GM19395 (cell line): Measurements from ENCODE around the gene ASS1.

Experiments
- ATAC-seq: cut with Tn5 transposase; IDR thresholded peaks from one replicate; pipeline ENCODE4 v1.9.1; 2021; ENCODE audit warnings: mild to moderate bottlenecking, moderate library complexity; ENCODE audit not compliant: unreplicated experiment

The ASS1 gene

DNA sequence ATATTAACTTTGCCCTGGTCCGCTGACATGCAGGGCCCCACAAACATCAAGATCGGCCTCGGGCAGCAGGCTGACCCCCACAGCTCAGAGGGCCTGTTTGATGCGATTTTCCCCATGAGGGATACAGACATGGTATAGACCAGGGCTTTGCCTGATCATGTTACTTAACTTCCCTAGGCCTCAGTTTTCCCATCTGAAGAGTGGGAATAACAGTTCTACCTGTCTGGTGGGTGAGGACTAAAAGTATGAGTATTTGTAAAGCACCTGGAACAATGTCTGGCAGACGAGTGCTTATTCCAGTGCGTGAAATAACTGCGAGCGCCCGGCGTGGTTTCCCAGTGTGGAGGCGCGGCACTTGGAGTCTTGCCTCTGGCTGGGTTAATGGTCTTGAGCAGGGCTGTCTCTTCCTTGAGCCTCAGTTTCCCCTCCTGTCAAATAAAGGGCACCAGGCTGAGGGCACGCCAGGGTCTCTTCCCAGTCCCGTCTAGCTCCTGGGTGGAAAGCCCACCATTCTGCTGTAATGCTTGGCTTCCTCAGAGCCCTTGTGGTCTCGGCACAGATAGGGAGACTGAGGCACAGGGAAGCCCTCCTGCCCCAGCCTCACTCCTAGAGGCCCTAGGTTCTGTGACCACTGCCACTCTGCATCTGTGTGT, 47.2 kb downstream of the ASS1 start:
- ATAC-seq = no peak

DNA sequence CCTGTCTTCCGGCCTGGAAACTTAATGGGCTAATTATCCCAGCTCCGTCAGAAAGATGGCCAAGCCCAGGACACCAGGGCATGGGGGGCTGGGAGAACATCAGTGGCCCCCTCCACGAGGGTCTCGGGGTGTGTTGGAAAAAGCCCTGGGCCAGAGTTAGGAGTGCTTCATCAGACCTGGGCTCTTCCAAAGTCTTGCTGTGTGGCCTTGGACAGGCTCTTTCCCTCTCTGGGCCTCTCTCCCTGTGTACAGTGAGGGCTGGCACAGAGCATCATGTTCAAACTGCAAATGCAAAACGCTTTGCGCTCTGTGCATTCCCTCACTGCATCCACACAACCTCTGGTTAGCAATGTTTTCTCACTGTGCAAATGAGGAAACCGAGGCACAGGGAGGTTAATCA, 48.3 kb downstream of the ASS1 start:
- no peak for ATAC-seq

DNA sequence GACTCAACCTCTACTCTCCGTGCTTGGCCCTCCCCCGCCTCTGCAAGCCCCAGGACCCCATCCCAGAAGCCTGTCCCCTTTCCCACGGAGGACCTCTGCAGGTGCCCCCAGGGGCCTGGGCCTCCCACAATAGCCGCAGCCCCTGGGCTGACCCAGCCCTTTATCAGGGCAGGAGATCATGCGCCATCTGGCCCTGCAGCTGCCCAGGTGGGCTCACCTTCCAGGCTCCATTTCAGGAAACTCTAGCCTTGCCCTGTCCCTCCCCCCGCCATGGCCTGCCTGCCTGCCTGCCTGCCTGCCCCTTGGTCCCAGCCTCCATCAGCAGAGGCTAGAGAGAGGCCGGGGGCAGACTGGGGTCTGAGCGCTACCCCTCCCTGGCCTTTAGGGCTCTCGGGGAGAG, 48.7 kb downstream of the ASS1 start:
- ATAC-seq = no peak

DNA sequence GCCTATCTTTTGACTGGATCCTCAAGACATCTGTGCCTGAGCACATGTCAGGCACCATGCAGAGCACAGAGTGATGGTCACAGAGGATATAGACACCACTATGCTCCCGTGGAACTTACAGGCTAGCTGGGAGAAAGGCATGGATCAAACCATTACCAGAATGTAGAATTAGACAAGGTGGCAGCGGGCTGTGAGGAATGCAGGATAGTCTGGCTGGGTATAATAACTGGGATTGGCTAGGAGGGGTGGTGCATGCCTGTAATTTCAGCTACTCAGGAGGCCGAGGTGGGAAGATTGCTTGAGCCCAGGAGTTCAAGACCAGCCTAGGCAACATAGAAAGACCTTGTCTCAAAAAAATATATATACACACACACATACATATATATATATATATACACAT, 50.3 kb downstream of the ASS1 start:
- no peak for ATAC-seq

DNA sequence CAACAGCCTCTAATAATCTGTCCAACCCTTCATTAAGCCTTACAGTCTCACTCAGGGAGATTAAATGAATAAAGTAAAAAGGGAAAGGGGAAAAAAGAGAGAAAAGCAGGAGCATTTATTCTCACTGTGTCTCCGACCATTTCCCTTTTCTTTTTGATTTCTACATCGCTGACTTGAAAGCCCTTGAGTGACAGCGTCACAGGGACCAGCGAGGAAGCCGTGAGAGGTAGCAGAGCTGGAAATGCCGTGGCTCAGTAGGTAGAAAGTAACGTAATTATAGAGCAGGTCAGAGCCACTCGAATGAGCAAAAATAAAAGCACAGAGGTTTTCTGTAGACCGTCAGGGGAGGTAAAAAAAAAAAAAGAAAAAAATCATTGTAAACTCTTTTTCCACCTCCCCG, 52.4 kb downstream of the ASS1 start:
- no peak for ATAC-seq

DNA sequence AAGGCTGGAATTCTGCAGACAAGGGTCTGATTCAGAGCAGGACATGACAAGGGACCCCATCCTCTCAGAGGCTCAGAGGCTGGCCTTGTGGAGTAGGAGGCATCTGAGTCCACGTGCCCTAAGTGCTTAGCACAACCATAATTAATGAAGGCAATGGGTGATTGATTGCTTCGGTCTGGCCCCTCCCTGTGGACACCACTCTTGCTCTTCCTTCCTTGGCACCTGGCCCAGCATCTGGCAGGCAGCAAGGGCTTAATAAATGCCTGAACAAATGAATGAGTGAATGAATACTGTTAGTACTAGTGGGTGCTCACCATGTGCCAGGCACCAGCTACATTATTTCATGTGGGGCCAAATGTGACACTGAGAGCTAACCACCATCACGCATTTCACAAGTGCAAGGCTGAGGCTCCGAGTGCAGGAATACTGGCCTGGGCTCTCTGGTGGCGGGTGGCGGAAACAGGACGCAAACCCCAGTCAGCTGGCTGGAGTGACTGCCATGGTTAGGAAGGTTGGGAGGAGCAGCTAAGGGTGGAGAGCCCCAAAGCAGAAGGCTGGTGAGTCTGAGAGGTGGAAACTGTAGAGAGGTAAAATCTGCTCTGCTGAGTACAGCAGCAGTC, 53.6 kb downstream of the ASS1 start:
- ATAC-seq = no peak

DNA sequence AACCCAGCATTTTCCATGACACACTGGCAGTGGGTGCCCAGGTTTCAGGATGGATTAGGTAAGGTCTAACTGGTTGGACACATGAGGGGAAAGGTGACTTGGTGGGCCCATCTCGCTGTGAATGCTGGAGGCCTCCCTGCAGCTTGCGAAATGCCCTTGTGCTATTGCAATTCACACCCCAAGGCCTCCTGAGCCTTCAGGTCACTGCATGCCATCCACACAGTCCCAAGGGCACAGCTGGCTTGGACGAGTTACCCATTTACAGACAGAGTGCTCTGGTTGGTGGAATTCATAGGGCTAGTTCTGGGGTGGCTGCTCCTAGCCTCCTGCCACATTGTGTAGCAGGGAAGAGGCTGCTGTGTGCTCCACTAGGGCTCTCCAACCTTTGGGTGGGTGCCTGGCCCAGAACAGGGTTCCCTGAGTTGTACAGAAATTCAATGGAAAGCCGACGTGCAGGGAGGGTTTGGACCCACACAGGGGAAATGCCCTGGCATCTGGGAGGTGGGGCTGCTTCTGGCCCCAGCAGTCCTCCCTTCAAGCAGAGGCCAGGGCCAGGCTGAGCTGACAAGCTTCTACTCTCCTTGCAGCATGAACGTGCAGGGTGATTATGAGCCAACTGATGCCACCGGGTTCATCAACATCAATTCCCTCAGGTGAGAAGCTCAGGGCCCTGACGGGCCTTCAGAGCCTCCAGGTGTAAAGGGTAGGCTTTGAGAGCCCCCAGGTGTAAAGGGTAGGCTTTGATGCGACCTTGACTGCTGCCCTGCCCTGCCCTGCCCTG, 54.3 kb downstream of the ASS1 start:
- ATAC-seq = no peak

DNA sequence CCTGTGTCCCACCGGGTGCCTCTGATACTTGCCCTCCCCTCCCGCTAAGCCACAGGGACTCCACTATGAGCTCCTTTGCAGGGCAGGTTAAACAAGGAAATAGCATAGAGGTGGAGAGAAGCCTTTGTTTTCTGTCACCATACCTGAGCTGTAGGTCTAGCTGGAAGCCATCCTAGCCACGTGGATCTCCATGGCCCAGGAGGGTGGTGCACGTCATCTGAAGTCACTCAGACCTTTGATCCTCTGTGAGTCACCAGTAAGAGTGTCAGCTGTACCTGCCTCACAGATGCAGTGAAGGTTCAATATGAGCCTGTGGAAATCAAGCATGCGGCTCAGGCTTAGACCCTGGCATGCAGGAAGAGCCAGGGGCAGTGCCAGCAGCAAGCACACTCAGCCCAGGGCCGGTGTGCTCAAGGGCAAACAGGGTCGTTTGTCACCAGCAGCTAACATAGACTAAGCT, 55.1 kb downstream of the ASS1 start:
- no peak for ATAC-seq

DNA sequence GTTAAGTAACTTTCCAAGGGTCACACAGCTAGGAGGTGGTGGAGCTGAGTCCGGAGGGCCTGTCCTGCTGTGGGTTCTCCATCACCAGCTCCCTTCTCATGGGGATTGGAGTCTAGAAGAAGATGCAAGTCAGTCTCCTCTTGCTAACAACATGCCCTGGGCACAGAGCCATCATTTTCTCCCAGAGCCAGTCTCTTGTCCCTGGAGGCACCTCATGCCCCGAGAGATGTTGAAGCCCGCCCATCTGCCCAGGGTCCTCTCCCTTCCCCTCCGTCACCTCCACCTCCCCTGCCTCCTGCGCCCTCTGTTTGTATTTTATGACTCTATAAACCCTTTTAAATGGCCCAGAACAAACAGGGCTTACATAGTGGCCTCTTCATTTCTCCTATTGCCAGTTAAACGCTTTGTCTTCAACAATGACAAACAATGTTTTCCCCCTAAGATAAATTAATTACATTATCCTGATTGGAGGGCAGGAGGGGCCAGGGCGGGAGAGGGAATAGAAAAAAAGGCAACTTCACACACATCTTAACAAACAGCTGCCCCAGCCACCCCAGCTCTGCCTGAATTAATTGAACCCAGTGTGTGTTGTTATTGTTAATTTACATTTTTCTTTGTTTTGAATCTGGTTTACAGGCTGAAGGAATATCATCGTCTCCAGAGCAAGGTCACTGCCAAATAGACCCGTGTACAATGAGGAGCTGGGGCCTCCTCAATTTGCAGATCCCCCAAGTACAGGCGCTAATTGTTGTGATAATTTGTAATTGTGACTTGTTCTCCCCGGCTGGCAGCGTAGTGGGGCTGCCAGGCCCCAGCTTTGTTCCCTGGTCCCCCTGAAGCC, 55.8 kb downstream of the ASS1 start:
- no peak for ATAC-seq

DNA sequence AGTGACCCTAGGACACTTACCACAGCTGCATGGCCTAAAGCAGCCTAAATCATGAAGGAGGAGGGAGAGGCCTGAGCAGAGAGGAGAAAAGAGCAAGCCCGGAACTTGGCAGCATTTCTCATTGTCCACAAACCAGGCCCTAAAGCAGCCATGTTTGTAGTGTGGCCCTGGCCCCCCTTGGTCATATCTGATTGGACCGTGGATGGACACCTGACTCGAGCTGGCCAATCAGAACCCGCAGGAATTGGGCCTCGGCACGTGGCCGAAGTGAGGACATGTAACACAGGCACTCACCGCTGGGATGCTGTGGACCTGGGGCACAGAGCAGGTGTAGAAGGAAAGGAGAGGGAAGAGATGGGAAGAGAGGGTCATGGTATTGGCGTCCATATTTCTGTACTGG, 56.9 kb downstream of the ASS1 start:
- ATAC-seq = no peak

DNA sequence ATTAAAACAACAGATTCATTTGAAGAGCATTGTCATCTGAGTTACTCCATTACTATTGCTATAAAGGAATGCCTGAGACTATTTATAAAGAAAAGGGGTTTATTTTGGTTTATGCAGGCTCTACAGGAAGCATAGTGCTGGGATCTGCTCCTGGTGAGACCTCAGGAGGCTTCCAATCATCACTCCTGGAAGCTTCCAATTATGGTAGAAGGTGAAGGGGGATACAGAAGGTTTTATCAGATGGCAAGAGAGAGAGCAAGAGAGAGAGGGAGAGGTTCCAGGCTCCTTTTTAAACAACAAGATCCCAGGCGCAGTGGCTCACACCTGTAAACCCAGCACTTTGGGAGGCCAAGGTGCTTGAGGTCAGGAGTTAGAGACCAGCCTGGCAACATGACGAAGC, 63.5 kb downstream of the ASS1 start:
- no peak for ATAC-seq

DNA sequence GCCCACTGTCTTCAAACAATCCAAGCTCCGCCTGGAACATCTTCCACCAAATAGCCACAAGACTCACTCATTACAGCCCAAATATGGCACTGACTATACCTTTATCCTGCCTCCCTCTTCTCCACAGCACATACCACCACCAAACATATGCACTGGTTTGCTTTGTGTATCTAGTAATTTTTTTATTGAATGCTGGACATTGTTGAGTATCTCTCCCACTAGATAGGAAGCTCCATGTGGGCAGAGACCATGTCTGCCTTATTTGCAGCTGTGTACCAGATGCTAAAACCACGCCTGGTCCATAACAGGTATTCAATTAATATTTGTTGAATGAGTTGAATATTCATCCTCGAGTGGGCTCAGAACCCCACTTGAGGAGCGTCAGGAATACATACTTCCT, 67.4 kb downstream of the ASS1 start:
- ATAC-seq = no peak

DNA sequence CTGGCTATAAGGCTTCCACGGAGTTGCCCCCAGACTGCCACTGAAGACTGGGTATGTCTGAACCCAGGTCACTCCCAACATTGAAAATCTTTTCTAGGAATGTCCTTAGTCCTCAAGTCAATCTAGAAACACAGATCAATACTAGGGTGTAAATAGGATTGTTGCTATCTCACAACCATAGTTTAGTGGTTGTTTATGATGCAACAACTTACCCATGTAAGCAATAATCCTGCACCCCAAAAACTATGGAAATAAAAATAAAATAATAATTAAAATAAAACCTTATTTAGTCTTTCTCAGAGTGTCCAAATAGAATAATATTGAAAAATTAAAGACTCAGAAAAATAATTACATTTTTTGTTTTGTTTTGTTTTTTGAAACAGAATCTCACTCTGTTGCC, 68.3 kb downstream of the ASS1 start:
- no peak for ATAC-seq

DNA sequence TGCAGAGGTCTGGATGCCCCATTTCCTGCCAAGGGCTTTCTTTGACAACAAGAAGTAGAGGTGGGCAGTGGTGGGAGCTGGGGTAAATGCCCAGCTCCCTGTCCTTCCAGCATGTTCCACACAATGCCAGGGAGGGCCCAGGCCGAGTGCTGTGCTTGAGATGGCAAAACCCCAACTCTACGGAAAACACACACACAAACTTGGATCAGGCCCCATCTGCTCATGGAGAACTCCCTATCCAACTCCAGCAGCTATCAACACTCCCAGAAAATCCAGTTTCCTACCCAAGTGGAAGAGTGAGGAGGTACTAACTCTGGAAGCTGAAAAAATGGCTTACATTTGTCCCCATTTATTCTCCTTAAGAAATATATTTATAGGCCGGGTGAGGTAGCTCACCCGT, 73.5 kb downstream of the ASS1 start:
- ATAC-seq = no peak

DNA sequence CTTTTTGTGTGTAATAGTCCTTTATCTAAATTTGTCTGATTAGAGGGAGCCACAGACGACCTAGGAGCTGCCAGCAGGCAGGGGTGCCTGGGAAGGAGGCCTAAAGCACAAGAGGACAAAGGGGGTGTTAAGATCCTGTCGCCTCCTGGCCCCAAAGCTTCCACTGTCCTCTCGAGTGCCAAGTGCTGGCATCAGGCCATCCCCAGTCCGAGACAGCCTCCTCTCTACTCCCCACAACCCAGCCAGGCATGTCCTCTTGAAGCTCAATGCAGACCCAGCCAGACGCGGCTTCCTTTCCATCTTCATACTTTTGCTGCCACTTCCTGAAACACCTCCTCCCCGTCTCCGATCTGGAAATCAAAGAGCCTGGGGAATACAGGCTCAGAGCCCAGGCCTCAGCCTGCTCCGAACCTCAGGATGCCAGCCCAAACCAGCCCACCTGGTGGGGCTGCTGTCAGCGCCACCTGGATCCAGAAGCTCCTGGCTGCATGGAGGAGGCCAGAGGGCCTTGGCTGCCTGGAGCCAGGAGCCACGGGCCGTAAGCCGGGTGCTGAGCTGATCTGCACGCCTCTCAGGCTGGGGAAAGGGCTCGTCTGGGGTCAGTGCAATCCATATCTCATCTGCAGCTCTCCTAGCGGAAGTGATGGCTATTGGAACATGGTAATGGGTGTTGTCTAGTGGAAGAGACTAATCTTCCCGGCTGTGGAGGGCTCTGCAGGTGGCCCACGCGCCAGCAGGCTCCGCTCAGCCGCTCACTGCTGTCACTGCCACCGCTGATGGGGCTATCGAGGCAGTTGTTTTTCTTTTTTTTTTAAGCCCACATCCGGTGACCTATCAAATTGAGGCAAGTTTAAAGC, 74.4 kb downstream of the ASS1 start:
- no peak for ATAC-seq

DNA sequence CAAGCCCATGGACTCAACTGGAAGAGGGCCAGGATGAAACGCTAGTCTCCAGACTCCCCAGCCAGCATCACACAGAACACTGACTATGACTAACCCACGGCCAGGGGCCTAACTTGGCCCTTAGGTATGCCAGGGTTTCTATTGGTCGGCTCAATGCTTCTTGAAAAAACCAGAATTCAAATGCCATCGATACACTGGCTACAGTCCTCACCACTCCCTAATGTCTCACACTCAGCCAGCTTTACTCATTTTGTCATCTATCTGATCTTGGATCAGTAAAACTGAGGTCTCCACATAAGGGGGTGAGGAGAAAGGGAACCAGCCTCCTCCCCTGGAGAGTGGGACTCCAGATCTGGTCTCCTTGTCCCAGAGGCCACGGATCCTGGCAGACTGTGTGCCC, 75.2 kb downstream of the ASS1 start:
- ATAC-seq = no peak

DNA sequence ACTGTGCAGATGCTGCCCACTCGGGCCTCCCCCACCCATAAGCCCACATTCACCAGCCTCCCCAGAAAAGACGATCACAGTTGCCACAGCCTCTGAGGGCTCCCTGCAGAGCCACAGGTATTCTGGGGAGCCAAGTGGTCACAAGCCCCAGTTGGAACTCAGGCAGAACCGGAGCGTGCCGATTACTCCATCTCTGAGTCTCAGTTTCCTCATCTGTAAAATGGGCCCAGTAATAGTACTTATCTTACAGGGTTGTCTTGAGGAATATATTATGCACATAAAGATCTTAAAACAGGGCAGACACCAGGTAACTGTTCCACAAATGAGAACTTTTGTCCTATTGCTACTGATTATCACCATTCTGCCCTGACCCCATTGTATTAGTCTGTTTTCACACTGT, 77.0 kb downstream of the ASS1 start:
- ATAC-seq = no peak

DNA sequence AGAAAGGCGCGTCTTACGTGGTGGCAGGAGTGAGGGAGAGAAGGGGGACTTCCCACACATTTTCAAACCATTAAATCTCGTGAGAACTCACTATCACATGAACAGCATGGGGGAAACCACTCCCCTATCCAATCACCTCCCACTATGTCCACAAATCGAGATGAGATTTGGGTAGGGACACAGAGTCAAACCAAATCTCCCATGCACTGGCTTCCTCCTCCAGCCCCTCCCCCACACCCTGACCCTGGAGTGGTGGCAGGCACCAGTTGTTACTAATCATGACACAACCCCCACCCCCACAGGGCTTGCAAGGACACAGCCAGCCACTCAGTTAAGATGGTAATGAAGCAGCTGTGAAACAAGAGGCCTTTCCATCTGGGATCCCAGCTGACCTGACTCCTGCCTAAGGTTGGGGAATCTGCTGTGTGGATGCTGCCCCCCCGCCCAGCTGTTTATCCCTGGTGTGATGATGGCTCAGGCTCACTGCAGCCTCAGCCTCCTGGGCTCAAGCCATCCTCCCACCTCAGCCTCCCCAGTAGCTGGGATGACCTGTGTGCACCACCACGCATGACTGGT, 77.6 kb downstream of the ASS1 start:
- no peak for ATAC-seq

DNA sequence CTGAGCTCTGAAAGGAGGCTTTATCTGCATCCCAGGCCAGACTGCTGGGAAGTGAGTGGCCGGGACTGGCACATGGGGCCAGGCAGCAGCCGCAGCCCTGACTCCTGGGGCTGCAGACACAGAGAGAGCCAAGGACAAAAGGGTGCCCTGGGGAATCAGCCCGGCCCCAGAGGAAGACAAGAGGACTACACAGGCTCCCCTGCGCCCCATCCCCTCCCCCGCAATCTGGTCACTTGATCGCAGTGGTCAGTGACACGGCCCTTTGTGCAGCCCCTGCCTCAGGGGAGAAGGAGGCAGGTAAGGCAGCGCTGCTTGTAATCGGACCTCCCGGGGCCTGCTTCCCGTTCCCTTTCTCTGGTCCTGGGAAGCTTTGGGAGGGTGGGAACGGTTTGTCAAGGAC, 79.2 kb downstream of the ASS1 start:
- no peak for ATAC-seq

DNA sequence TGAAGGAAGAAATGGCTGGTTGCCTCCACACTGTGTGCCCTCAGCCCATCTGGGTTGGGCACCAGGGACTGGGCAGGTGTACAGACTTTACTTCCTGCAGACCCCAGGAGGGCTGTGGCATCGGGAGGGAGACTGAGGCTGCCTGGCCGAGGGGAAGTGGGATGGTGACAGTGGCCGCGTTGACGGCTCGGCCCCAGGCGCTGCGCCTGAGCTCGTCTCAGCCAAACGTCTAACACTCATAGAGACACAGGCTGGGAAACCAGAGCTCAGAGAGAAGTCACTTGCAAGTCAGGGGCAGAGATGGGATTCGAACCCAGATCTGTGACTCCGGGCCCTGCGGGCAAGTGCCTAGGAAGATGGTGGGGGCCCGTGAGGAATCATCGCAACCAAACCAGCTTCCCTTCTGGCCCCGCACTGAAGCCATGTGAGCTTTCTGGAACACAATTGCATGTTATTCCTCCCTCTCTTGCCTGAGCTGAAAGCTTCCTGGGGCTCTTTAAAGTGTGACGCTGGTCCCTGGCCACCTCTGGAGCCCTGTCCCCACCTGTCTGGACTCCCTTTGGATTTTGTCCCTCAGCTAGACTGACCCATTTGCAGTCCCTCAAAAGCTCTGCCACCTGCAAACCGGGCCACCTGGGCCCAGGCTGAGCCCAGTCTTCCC, 81.6 kb downstream of the ASS1 start:
- no peak for ATAC-seq
